ENCODE data around the gene ARID3B. TPM values are rescaled to one million over a fixed set of nuclear protein-coding genes. Genes with fewer than 3 reads are reported as not detected.

The ARID3B gene
- total RNA-seq, 1 donor from 2014 or later, result 1.6 TPM

GRCh38 chr15:74552773-74553441 is 11.9 kb downstream of the ARID3B start:
- intact Hi-C loops (cut with DNase I), result no loop called here
- DNase-seq (no peak), ATAC-seq (ENCODE audit: poor library complexity) (no peak)

GRCh38 chr15:74555192-74555591 is 14.2 kb downstream of the ARID3B start:
- intact Hi-C loops (cut with DNase I), result no loop called here

GRCh38 chr15:74558706-74559105 is 17.7 kb downstream of the ARID3B start:
- DNase-seq (no peak), ATAC-seq (ENCODE audit: poor library complexity) (no peak)
- intact Hi-C loops (cut with DNase I), result no loop called here

More at GRCh38 chr15:74555192-74555591, 14.2 kb downstream of the ARID3B start:
- ATAC-seq (ENCODE audit: poor library complexity), result no peak
- no peak for DNase-seq

GRCh38 chr15:74563442-74563841 is 22.4 kb downstream of the ARID3B start:
- no peak for DNase-seq
- ATAC-seq (ENCODE audit: poor library complexity), result no peak
- intact Hi-C loops (cut with DNase I), result no loop called here

GRCh38 chr15:74564182-74564581 is 23.2 kb downstream of the ARID3B start:
- no peak for DNase-seq
- intact Hi-C loops (cut with DNase I), result no loop called here

GRCh38 chr15:74565381-74566085 is 24.5 kb downstream of the ARID3B start:
- intact Hi-C loops (cut with DNase I), result no loop called here
- DNase-seq (no peak), ATAC-seq (ENCODE audit: poor library complexity) (no peak)

More at GRCh38 chr15:74564182-74564581, 23.2 kb downstream of the ARID3B start:
- ATAC-seq (ENCODE audit: poor library complexity), result no peak

- intact Hi-C loops (cut with DNase I), result no loop called here
- no peak for ATAC-seq (ENCODE audit: poor library complexity)
- DNase-seq, result no peak
Measured at GRCh38 chr15:74568594-74568993, 27.6 kb downstream of the ARID3B start.

- intact Hi-C loops (cut with DNase I), result no loop called here
- DNase-seq, result no peak
- ATAC-seq (ENCODE audit: poor library complexity), result no peak
Measured at GRCh38 chr15:74569731-74570070, 28.7 kb downstream of the ARID3B start.

- intact Hi-C loops (cut with DNase I), result no loop called here
- no peak for DNase-seq
- no peak for ATAC-seq (ENCODE audit: poor library complexity)
Measured at GRCh38 chr15:74571191-74571590, 30.2 kb downstream of the ARID3B start.

- no peak for DNase-seq
- no peak for ATAC-seq (ENCODE audit: poor library complexity)
- intact Hi-C loops (cut with DNase I), result no loop called here
Measured at GRCh38 chr15:74573987-74574386, 33.0 kb downstream of the ARID3B start.

GRCh38 chr15:74578496-74578994 is 37.5 kb downstream of the ARID3B start:
- intact Hi-C loops (cut with DNase I), result no loop called here
- DNase-seq (no peak), ATAC-seq (ENCODE audit: poor library complexity) (no peak)

- ATAC-seq (ENCODE audit: poor library complexity) (no peak), DNase-seq (no peak)
- intact Hi-C loops (cut with DNase I), result no loop called here
Measured at GRCh38 chr15:74579001-74579400, 38.0 kb downstream of the ARID3B start.

GRCh38 chr15:74580538-74581350 is 39.7 kb downstream of the ARID3B start:
- no peak for DNase-seq
- intact Hi-C loops (cut with DNase I), result no loop called here
- ATAC-seq (ENCODE audit: poor library complexity), result no peak

GRCh38 chr15:74584204-74584603 is 43.2 kb downstream of the ARID3B start:
- ATAC-seq (ENCODE audit: poor library complexity), result no peak

GRCh38 chr15:74584779-74585178 is 43.8 kb downstream of the ARID3B start:
- no peak for ATAC-seq (ENCODE audit: poor library complexity)
- no peak for DNase-seq
- intact Hi-C loops (cut with DNase I), result no loop called here

More at GRCh38 chr15:74584204-74584603, 43.2 kb downstream of the ARID3B start:
- DNase-seq, result no peak
- intact Hi-C loops (cut with DNase I), result no loop called here

GRCh38 chr15:74585191-74585590 is 44.2 kb downstream of the ARID3B start:
- DNase-seq (no peak), ATAC-seq (ENCODE audit: poor library complexity) (no peak)
- intact Hi-C loops (cut with DNase I), result no loop called here

GRCh38 chr15:74585857-74586256 is 44.8 kb downstream of the ARID3B start:
- DNase-seq, result no peak
- ATAC-seq (ENCODE audit: poor library complexity), result no peak
- intact Hi-C loops (cut with DNase I), result no loop called here

GRCh38 chr15:74589826-74590225 is 48.8 kb downstream of the ARID3B start:
- intact Hi-C loops (cut with DNase I), result no loop called here
- no peak for ATAC-seq (ENCODE audit: poor library complexity)
- no peak for DNase-seq

GRCh38 chr15:74592222-74592621 is 51.2 kb downstream of the ARID3B start:
- DNase-seq (no peak), ATAC-seq (ENCODE audit: poor library complexity) (no peak)
- intact Hi-C loops (cut with DNase I), result no loop called here
